Endothelial cell of umbilical vein (primary cell): Measurements from ENCODE around the gene NTN1. TPM values are rescaled to one million over a fixed set of nuclear protein-coding genes. Genes with fewer than 3 reads are reported as not detected.

ENCODE experiments used
- BruUV-seq: library from RNA; stranded (reverse); fragments of 400-500 nt; replicated peaks from 2 replicates; lab custom pipeline; 2021; lab: Mats Ljungman, UMichigan
- CTCF ChIA-PET: fragments of 300-600, 350-600 bp; sonication (Branson Sonifier 250); formaldehyde crosslinking; loops from one replicate; lab custom pipeline; 2021; ENCODE audit warnings: antibody characterized with exemption, inconsistent platforms; lab: Charles Lee
- POLR2A ChIA-PET: fragments of 300-600, 350-600 bp; sonication (Branson Sonifier 250); formaldehyde crosslinking; loops from one replicate; lab custom pipeline; 2021; ENCODE audit warnings: antibody characterized with exemption, inconsistent platforms; lab: Charles Lee
- DNase-seq: peaks from one replicate; pipeline ENCODE4 v3.0.0-alpha.2; 2011; ENCODE audit warnings: low read depth, low spot score
- FAIRE-seq: peaks from 2 replicates; lab custom pipeline; 2011; peaks lifted over from hg19 to GRCh38; lab: Jason Lieb, UNC
- H2AFZ ChIP-seq: 2 replicates; pipeline ENCODE4 v1.6.0; 2012; ENCODE audit warnings: low read depth, low read length, control low read depth, inconsistent platforms
- H3K27ac ChIP-seq: 2 replicates; pipeline ENCODE4 v1.5.1; 2011; ENCODE audit warnings: low read depth, mild to moderate bottlenecking, control low read depth, low read length, moderate library complexity; ENCODE audit not compliant: insufficient read depth
- H3K27me3 ChIP-seq, 2 experiments: 2 replicates each; pipeline versions ENCODE4 v1.6.0 to v1.6.1; 2011; ENCODE audit warnings: low read length in 2 of 2, mixed read lengths in 1 of 2; ENCODE audit not compliant: control insufficient read depth in 2 of 2, insufficient read depth in 2 of 2
- H3K36me3 ChIP-seq, 2 experiments: 2 replicates in 1 of 2; 3 replicates in 1 of 2; pipeline ENCODE4 v1.5.1; 2011; ENCODE audit warnings: low read length in 2 of 2, mild to moderate bottlenecking in 1 of 2, moderate library complexity in 1 of 2; ENCODE audit not compliant: control insufficient read depth in 2 of 2, insufficient read depth in 2 of 2; ENCODE audit errors: extremely low read depth in 1 of 2
- H3K4me1 ChIP-seq: 3 replicates; pipeline ENCODE4 v1.5.1; 2011; ENCODE audit warnings: mild to moderate bottlenecking, low read length; ENCODE audit not compliant: control insufficient read depth, insufficient read depth; ENCODE audit errors: extremely low read depth
- H3K4me2 ChIP-seq: 2 replicates; pipeline ENCODE4 v1.6.1; 2011; ENCODE audit warnings: low read length, control low read depth, mixed read lengths; ENCODE audit not compliant: insufficient read depth
- H3K4me3 ChIP-seq, 3 experiments: fragments of 200-600 bp in 1 of 3; sonication (generic), shearing (Covaris generic) in 1 of 3; replicated peaks in 1 of 3; 2 replicates each; pipeline ENCODE4 v1.5.1; 2011 to 2016; ENCODE audit warnings: control low read depth in 3 of 3, low read length in 3 of 3, mild to moderate bottlenecking in 2 of 3, inconsistent platforms in 1 of 3, low read depth in 1 of 3, moderate library complexity in 1 of 3; ENCODE audit not compliant: insufficient read depth in 1 of 3
- H3K79me2 ChIP-seq: 2 replicates; pipeline ENCODE4 v1.6.0; 2012; ENCODE audit warnings: low read length, inconsistent platforms; ENCODE audit not compliant: control insufficient read depth, insufficient read depth
- H3K9ac ChIP-seq: replicated peaks from 2 replicates; pipeline ENCODE3; 2011; ENCODE audit warnings: low read length, control low read depth; ENCODE audit not compliant: insufficient read depth; ENCODE audit errors: extremely low read depth
- H3K9me1 ChIP-seq: replicated peaks from 3 replicates; pipeline ENCODE4 v1.6.0; 2011; ENCODE audit warnings: mild to moderate bottlenecking, low read length; ENCODE audit not compliant: control insufficient read depth, insufficient read depth; ENCODE audit errors: extremely low read depth
- H3K9me3 ChIP-seq: replicated peaks from 2 replicates; pipeline ENCODE4 v1.5.1; 2012; ENCODE audit warnings: low read length, inconsistent platforms; ENCODE audit not compliant: control insufficient read depth, insufficient read depth
- H4K20me1 ChIP-seq: replicated peaks from 2 replicates; pipeline ENCODE3; 2011; ENCODE audit warnings: mild to moderate bottlenecking, low read length; ENCODE audit not compliant: control insufficient read depth, insufficient read depth; ENCODE audit errors: extremely low read depth
- CTCF ChIP-seq, 2 donors: IDR thresholded peaks; 1 replicate in 1 of 2; 2 replicates in 1 of 2; pipeline ENCODE4 v1.5.1; 2011; ENCODE audit warnings: low read length in 2 of 2, mild to moderate bottlenecking in 2 of 2, moderate library complexity in 2 of 2, control low read depth in 1 of 2, inconsistent platforms in 1 of 2, low read depth in 1 of 2; ENCODE audit not compliant: insufficient read depth in 1 of 2; ENCODE audit errors: extremely low read depth in 1 of 2
- GATA2 ChIP-seq: IDR thresholded peaks from 2 replicates; pipeline ENCODE4 v1.7.0; 2011; ENCODE audit warnings: low read depth, mild to moderate bottlenecking, moderate library complexity, mixed read lengths, low read length; ENCODE audit not compliant: insufficient read length, insufficient read depth
- JUN ChIP-seq: IDR thresholded peaks from 2 replicates; pipeline ENCODE4 v1.6.1; 2011; ENCODE audit warnings: borderline replicate concordance, low read depth; ENCODE audit not compliant: insufficient read length, insufficient read depth
- MAX ChIP-seq: IDR thresholded peaks from 2 replicates; pipeline ENCODE4 v1.6.1; 2011; ENCODE audit not compliant: insufficient read depth, insufficient read length
- MYC ChIP-seq: IDR thresholded peaks from one replicate; pipeline ENCODE4 v1.6.1; 2011; ENCODE audit warnings: mild to moderate bottlenecking, low read depth, low read length
- POLR2A ChIP-seq: IDR thresholded peaks from 2 replicates; pipeline ENCODE4 v1.6.1; 2012; ENCODE audit warnings: low read depth, mild to moderate bottlenecking, control low read depth, low read length
- POLR2AphosphoS5 ChIP-seq: IDR thresholded peaks from 2 replicates; pipeline ENCODE4 v1.6.1; 2012; ENCODE audit warnings: low read depth, mild to moderate bottlenecking, control low read depth, low read length, moderate library complexity; ENCODE audit not compliant: insufficient read depth
- dilution Hi-C: fragments of 300-500 bp; cut with MboI; formaldehyde crosslinking; loops from one replicate; pipeline ENCODE4 v1.15.0; 2019; ENCODE audit warnings: low sequenced_read_pairs; ENCODE audit not compliant: extremely low pct_ligation_motif_present
- intact Hi-C: fragments of 100-400 bp; cut with micrococcal nuclease; formaldehyde crosslinking; loops from one replicate; pipeline ENCODE4 v1.10.0; 2022
- polyA plus RNA-seq, 4 experiments: library from polyadenylated mRNA; depleted of rRNA in 3 of 4; stranded (reverse) in 3 of 4; unstranded in 1 of 4; fragments of >200 nt; gene quantifications; 2 replicates each; pipeline versions ENCODE4 v1.2.1 to v1.2.3, GENCODE V29; 2011 to 2012; ENCODE audit warnings: missing spikeins in 1 of 4
- total RNA-seq: library from RNA; stranded (reverse); gene quantifications from 2 replicates; pipeline ENCODE4 v1.2.3, GENCODE V29; 2021

NTN1 gene
- total and polyA plus RNA-seq, 2 donors (not counting 3 experiments of a cell fraction or from before 2014, with no cell fraction given) = 0.10 to 0.18 TPM

GRCh38 chr17:9169116-9169515, 147.8 kb downstream of the NTN1 start:
- no peak overlapping the region for H3K9ac ChIP-seq
- H3K4me2 ChIP-seq = no peak overlapping the region
- H3K36me3 ChIP-seq = no peaks in the 10 kb centered on the region
- no TSS peak for BruUV-seq
- CTCF ChIA-PET = no interaction called here
- no peak overlapping the region for H3K27ac ChIP-seq
- no peaks in the 10 kb centered on the region for H3K9me1 ChIP-seq
- no peaks in the 10 kb centered on the region for H3K4me1 ChIP-seq
- H3K4me3 ChIP-seq = no peak overlapping the region
- H3K79me2 ChIP-seq = no peaks in the 10 kb centered on the region
- TF ChIP-seq JUN = no peak
- no peak for TF ChIP-seq GATA2
- no peak for TF ChIP-seq POLR2AphosphoS5
- TF ChIP-seq POLR2A = no peak
- no peak for TF ChIP-seq CTCF (IDR thresholded peaks at IDR 0.05; ENCODE audit: extremely low read depth in 1 of 2, insufficient read depth in 1 of 2, low read depth in 1 of 2, low read length in 2 of 2)
- TF ChIP-seq MAX = no peak
- no peak for TF ChIP-seq MYC
- no peak overlapping the region for H2AFZ ChIP-seq
- no peak for DNase-seq
- POLR2A ChIA-PET = no interaction called here
- no peaks in the 10 kb centered on the region for H3K9me3 ChIP-seq
- FAIRE-seq = no peak
- no peaks in the 10 kb centered on the region for H3K27me3 ChIP-seq
- intact Hi-C loops (no loop called here), dilution Hi-C loops (no loop called here)
- no peaks in the 10 kb centered on the region for H4K20me1 ChIP-seq
